Liver (tissue), 9 donors: ENCODE results near the gene CGNL1. TPM values are rescaled to one million over a fixed set of nuclear protein-coding genes. Genes with fewer than 3 reads are reported as not detected.

Source experiments
- DNase-seq: peaks from one replicate; pipeline ENCODE4 v3.0.0-alpha.2; 2017; ENCODE audit warnings: low spot score
- H3K27ac ChIP-seq, 2 donors: one replicate each; pipeline ENCODE4 v1.7.0; 2013; ENCODE audit warnings: inconsistent platforms in 2 of 2, low read length in 2 of 2, control low read depth in 1 of 2, low read depth in 1 of 2, mild to moderate bottlenecking in 1 of 2
- H3K27me3 ChIP-seq, 4 donors: one replicate each; pipeline versions ENCODE4 v1.6.1 to v1.7.0; 2013; ENCODE audit warnings: low read length in 3 of 4, inconsistent platforms in 1 of 4, mild to moderate bottlenecking in 1 of 4, moderate library complexity in 1 of 4; ENCODE audit not compliant: control insufficient read depth in 4 of 4, insufficient read depth in 4 of 4
- H3K36me3 ChIP-seq, 4 donors: one replicate each; pipeline versions ENCODE4 v1.6.1 to v1.7.0; 2013; ENCODE audit warnings: low read length in 3 of 4, mild to moderate bottlenecking in 3 of 4, low read depth in 1 of 4, moderate library complexity in 1 of 4; ENCODE audit not compliant: control insufficient read depth in 4 of 4, insufficient read depth in 3 of 4
- H3K4me1 ChIP-seq, 4 donors: one replicate each; pipeline versions ENCODE4 v1.6.1 to v1.7.0; 2013; ENCODE audit warnings: low read length in 3 of 4, mild to moderate bottlenecking in 3 of 4, moderate library complexity in 1 of 4; ENCODE audit not compliant: control insufficient read depth in 4 of 4, insufficient read depth in 4 of 4
- H3K4me3 ChIP-seq, 3 donors: one replicate each; pipeline versions ENCODE4 v1.6.1 to v1.7.0; 2013; ENCODE audit warnings: low read length in 3 of 3, control low read depth in 1 of 3, low read depth in 1 of 3, mild to moderate bottlenecking in 1 of 3
- H3K9ac ChIP-seq, 2 donors: one replicate each; pipeline ENCODE4 v1.7.0; 2013; ENCODE audit warnings: low read length in 2 of 2, mild to moderate bottlenecking in 2 of 2, moderate library complexity in 2 of 2, control low read depth in 1 of 2, low read depth in 1 of 2
- H3K9me3 ChIP-seq, 4 donors: one replicate each; pipeline versions ENCODE4 v1.6.1 to v1.7.0; 2013; ENCODE audit warnings: low read length in 3 of 4; ENCODE audit not compliant: control insufficient read depth in 4 of 4
- CTCF ChIP-seq: fragments of 150-350 bp; IDR thresholded peaks from 2 replicates; pipeline ENCODE4 v1.5.1; 2017; ENCODE audit warnings: improper control_type of control experiment, low read depth, low read length; ENCODE audit not compliant: missing input control
- EGR1 ChIP-seq, 2 donors: IDR thresholded peaks; 2 replicates each; pipeline ENCODE4 v1.6.1; 2016 to 2018; ENCODE audit warnings: antibody characterized with exemption in 2 of 2, low read depth in 2 of 2
- GABPA ChIP-seq, 2 donors: IDR thresholded peaks in 1 of 2; conservative IDR thresholded peaks in 1 of 2; 2 replicates each; pipeline ENCODE4 v1.6.1; 2016; ENCODE audit warnings: antibody characterized with exemption in 2 of 2, mild to moderate bottlenecking in 1 of 2, moderate library complexity in 1 of 2
- HNF4A ChIP-seq, 2 donors: conservative IDR thresholded peaks; 2 replicates each; pipeline ENCODE4 v1.6.1; 2016; ENCODE audit warnings: antibody characterized with exemption in 2 of 2, mild to moderate bottlenecking in 2 of 2
- HNF4G ChIP-seq: IDR thresholded peaks from 2 replicates; pipeline ENCODE4 v1.6.1; 2016; ENCODE audit warnings: antibody characterized with exemption
- JUND ChIP-seq, 2 donors: IDR thresholded peaks; 2 replicates each; pipeline ENCODE4 v1.6.1; 2016; ENCODE audit warnings: antibody characterized with exemption in 2 of 2
- RAD21 ChIP-seq, 2 donors: IDR thresholded peaks; 2 replicates each; pipeline ENCODE4 v1.6.1; 2016; ENCODE audit warnings: antibody characterized with exemption in 2 of 2, mild to moderate bottlenecking in 2 of 2
- RXRA ChIP-seq, 2 donors: IDR thresholded peaks; 2 replicates each; pipeline ENCODE4 v1.6.1; 2017 to 2018; ENCODE audit warnings: antibody characterized with exemption in 2 of 2, mild to moderate bottlenecking in 1 of 2
- TAF1 ChIP-seq: conservative IDR thresholded peaks from 2 replicates; pipeline ENCODE4 v1.6.1; 2016; ENCODE audit warnings: antibody characterized with exemption, mild to moderate bottlenecking
- YY1 ChIP-seq: IDR thresholded peaks from 2 replicates; pipeline ENCODE4 v1.6.1; 2016; ENCODE audit warnings: antibody characterized with exemption, mild to moderate bottlenecking
- ZBTB33 ChIP-seq: IDR thresholded peaks from 2 replicates; pipeline ENCODE4 v1.6.1; 2016; ENCODE audit warnings: antibody characterized with exemption
- WGBS: extraction: QIAGEN DNeasy Blood & Tissue Kit; methylation state at CpG from one replicate; pipeline ENCODE4 v1.1.7; 2013; 5-methylcytosine and 5-hydroxymethylcytosine counted together
- polyA plus RNA-seq, 2 donors: library from polyadenylated mRNA; stranded (reverse) in 1 of 2; unstranded in 1 of 2; fragments of 200-250 nt in 1 of 2; fragments of >200 nt in 1 of 2; fragmentation: Nextera tagmentation in 1 of 2; extraction: Ambion mirVana in 1 of 2; gene quantifications; one replicate each; pipeline versions ENCODE4 v1.2.1 to v1.2.3, GENCODE V29; 2013 to 2015
- total RNA-seq, 2 donors: library from RNA; depleted of rRNA; stranded (reverse); fragments of >200 nt; gene quantifications; one replicate each; pipeline ENCODE4 v1.2.3, GENCODE V29; 2014
- TF ChIP-seq, protein P1 (sequence below): IDR thresholded peaks from 2 replicates; pipeline ENCODE4 v1.6.1; 2016; ENCODE audit warnings: antibody characterized with exemption, mild to moderate bottlenecking
- TF ChIP-seq, protein P2 (sequence below): IDR thresholded peaks from 2 replicates; pipeline ENCODE4 v1.6.1; 2016; ENCODE audit warnings: antibody characterized with exemption
- donor health status: healthy.
- donor health status: healthy.
- donor health status: healthy.
- donor health status: healthy.
- donor health status: healthy.

Gene CGNL1
- total and polyA plus RNA-seq, 4 donors = 12.0 to 31.9 (median 16.1) TPM

DNA sequence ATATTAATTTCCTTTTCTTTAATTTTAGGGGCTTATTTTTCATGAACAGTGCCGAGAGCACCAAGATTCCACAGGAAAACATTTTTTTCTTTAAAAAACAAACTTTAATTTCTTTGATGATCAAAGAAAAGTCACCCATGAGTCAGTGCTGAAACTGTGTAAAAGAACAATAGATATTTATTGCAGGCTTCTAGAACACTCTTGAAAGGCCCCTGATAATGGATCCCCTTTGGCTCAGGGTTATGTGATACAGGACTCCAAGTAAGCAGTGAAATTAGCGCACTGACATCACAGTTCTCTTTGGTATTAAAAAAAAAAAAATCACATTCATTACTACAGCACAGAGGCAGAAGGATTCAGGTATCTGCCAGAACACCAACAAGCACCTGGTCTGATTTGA lies 149.3 kb downstream of the CGNL1 start:
- H3K4me3 ChIP-seq = no peak overlapping the region
- H3K36me3 ChIP-seq = peaks cover 3 to 57% (median 33%) of the 10 kb centered on the region in 4 donors
- H3K27me3 ChIP-seq = no peaks in the 10 kb centered on the region
- no peak for DNase-seq
- no peak overlapping the region for H3K27ac ChIP-seq
- H3K9ac ChIP-seq = no peak overlapping the region
- no peaks in the 10 kb centered on the region for H3K9me3 ChIP-seq
- TF ChIP-seq RXRA (IDR thresholded peaks at IDR 0.05) = no peak
- no peak for TF ChIP-seq HNF4A (conservative IDR thresholded peaks at IDR 0.05)
- TF ChIP-seq CTCF = no peak
- no peak for TF ChIP-seq ZBTB33
- no peak for TF ChIP-seq RAD21 (IDR thresholded peaks at IDR 0.05)
- TF ChIP-seq JUND (IDR thresholded peaks at IDR 0.05) = no peak
- TF ChIP-seq, protein P1, sequence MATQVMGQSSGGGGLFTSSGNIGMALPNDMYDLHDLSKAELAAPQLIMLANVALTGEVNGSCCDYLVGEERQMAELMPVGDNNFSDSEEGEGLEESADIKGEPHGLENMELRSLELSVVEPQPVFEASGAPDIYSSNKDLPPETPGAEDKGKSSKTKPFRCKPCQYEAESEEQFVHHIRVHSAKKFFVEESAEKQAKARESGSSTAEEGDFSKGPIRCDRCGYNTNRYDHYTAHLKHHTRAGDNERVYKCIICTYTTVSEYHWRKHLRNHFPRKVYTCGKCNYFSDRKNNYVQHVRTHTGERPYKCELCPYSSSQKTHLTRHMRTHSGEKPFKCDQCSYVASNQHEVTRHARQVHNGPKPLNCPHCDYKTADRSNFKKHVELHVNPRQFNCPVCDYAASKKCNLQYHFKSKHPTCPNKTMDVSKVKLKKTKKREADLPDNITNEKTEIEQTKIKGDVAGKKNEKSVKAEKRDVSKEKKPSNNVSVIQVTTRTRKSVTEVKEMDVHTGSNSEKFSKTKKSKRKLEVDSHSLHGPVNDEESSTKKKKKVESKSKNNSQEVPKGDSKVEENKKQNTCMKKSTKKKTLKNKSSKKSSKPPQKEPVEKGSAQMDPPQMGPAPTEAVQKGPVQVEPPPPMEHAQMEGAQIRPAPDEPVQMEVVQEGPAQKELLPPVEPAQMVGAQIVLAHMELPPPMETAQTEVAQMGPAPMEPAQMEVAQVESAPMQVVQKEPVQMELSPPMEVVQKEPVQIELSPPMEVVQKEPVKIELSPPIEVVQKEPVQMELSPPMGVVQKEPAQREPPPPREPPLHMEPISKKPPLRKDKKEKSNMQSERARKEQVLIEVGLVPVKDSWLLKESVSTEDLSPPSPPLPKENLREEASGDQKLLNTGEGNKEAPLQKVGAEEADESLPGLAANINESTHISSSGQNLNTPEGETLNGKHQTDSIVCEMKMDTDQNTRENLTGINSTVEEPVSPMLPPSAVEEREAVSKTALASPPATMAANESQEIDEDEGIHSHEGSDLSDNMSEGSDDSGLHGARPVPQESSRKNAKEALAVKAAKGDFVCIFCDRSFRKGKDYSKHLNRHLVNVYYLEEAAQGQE = no peak
- no peak for TF ChIP-seq EGR1 (IDR thresholded peaks at IDR 0.05; ENCODE audit: low read depth in 2 of 2)
- no peak for TF ChIP-seq YY1
- WGBS = 96% methylated on average over 2 of the region's 2 CpGs
- H3K4me1 ChIP-seq = peaks cover 0 to 18% (median 9%) of the 10 kb centered on the region in 4 donors

GRCh38 chr15:57526076-57526475 lies 149.8 kb downstream of the CGNL1 start:
- Histone ChIP-seq H3K27ac (no peak overlapping the region), H3K4me3 (no peak overlapping the region), H3K4me1 (peaks cover 0 to 18% (median 9%) of the 10 kb centered on the region in 4 donors), H3K9ac (no peak overlapping the region), H3K36me3 (peaks cover 3 to 60% (median 32%) of the 10 kb centered on the region in 4 donors), H3K9me3 (no peaks in the 10 kb centered on the region), H3K27me3 (no peaks in the 10 kb centered on the region)
- no peak for TF ChIP-seq HNF4G
- TF ChIP-seq RAD21 (IDR thresholded peaks at IDR 0.05) = no peak
- TF ChIP-seq JUND (IDR thresholded peaks at IDR 0.05) = no peak
- TF ChIP-seq TAF1 = no peak
- TF ChIP-seq, protein P2, sequence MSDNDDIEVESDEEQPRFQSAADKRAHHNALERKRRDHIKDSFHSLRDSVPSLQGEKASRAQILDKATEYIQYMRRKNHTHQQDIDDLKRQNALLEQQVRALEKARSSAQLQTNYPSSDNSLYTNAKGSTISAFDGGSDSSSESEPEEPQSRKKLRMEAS = no peak
- no peak for TF ChIP-seq CTCF
- TF ChIP-seq, protein P1 = no peak
- no peak for TF ChIP-seq GABPA (IDR thresholded peaks at IDR 0.05 in 1 of 2, conservative IDR thresholded peaks at IDR 0.05 in 1 of 2)
- no peak for DNase-seq
